Natural killer cell (primary cell): Measurements from ENCODE around the gene PRR20G. TPM values are rescaled to one million over a fixed set of nuclear protein-coding genes. Genes with fewer than 3 reads are reported as not detected.

Experiments used
- ATAC-seq, 3 donors: fragments of 150-1000 bp in 2 of 3; fragments of 200-7000 bp in 1 of 3; cut with Tn5 transposase; 1 replicate in 1 of 3; 2 replicates in 2 of 3; pipeline ENCODE4 v1.10.0; 2021; ENCODE audit warnings: mild to moderate bottlenecking in 2 of 3, moderate library complexity in 2 of 3
- DNase-seq, 2 donors: peaks; one replicate each; pipeline versions ENCODE4 v3.0.0 to v3.0.0-alpha.2; 2013 to 2021; ENCODE audit warnings: mixed read lengths in 1 of 2
- H3K27ac ChIP-seq: one replicate; pipeline ENCODE4 v1.5.1; 2013; ENCODE audit warnings: mild to moderate bottlenecking, low read length
- H3K27me3 ChIP-seq: one replicate; pipeline ENCODE4 v1.6.1; 2013; ENCODE audit warnings: low read length; ENCODE audit not compliant: control insufficient read depth, insufficient read depth
- H3K36me3 ChIP-seq: one replicate; pipeline ENCODE4 v1.6.1; 2013; ENCODE audit warnings: low read length; ENCODE audit not compliant: control insufficient read depth, insufficient read depth
- H3K4me1 ChIP-seq: one replicate; pipeline ENCODE4 v1.6.1; 2013; ENCODE audit warnings: low read length; ENCODE audit not compliant: control insufficient read depth, insufficient read depth
- H3K4me3 ChIP-seq: one replicate; pipeline ENCODE4 v1.5.1; 2013; ENCODE audit warnings: low read length
- H3K9me3 ChIP-seq: one replicate; pipeline ENCODE4 v1.6.1; 2013; ENCODE audit warnings: low read length; ENCODE audit not compliant: control insufficient read depth, insufficient read depth
- H3K27ac Mint-ChIP-seq, 2 donors: one replicate each; pipeline ENCODE4 v1.8.0; 2022; ENCODE audit warnings: mild to moderate bottlenecking in 2 of 2, mixed read lengths in 2 of 2, moderate library complexity in 1 of 2
- H3K27me3 Mint-ChIP-seq, 2 donors: one replicate each; pipeline ENCODE4 v1.8.0; 2022; ENCODE audit warnings: low read depth in 2 of 2, mixed read lengths in 2 of 2
- H3K36me3 Mint-ChIP-seq: one replicate; pipeline ENCODE4 v1.8.0; 2022; ENCODE audit warnings: mixed read lengths
- H3K4me1 Mint-ChIP-seq, 2 donors: one replicate each; pipeline ENCODE4 v1.8.0; 2022; ENCODE audit warnings: mixed read lengths in 2 of 2
- H3K4me3 Mint-ChIP-seq: one replicate; pipeline ENCODE4 v1.8.0; 2022; ENCODE audit warnings: mild to moderate bottlenecking, moderate library complexity, mixed read lengths
- H3K9me3 Mint-ChIP-seq, 2 donors: one replicate each; pipeline ENCODE4 v1.8.0; 2022; ENCODE audit warnings: mixed read lengths in 2 of 2
- WGBS: methylation state at CpG from one replicate; pipeline ENCODE4 v1.1.7; 2013; ENCODE audit warnings: missing lambda C conversion rate; ENCODE audit not compliant: insufficient coverage; 5-methylcytosine and 5-hydroxymethylcytosine counted together
- intact Hi-C: fragments of 100-400 bp; cut with micrococcal nuclease; formaldehyde crosslinking; loops from one replicate; pipeline ENCODE4 v1.14.2; 2022
- total RNA-seq, 4 donors: library from RNA; stranded (reverse); fragments of 120-200 nt in 1 of 4; gene quantifications; one replicate each; pipeline versions ENCODE4 v1.2.3 to v1.2.4, GENCODE V29; 2013 to 2022
- TF ChIP-seq, protein P1 (sequence below): fragments of 200-600 bp; IDR thresholded peaks from one replicate; pipeline ENCODE4 v1.8.0; 2022; ENCODE audit warnings: antibody characterized with exemption

Gene PRR20G
- total RNA-seq, 3 donors from 2014 or later (not counting 1 experiment from before 2014, with no cell fraction given) = not detected

DNA sequence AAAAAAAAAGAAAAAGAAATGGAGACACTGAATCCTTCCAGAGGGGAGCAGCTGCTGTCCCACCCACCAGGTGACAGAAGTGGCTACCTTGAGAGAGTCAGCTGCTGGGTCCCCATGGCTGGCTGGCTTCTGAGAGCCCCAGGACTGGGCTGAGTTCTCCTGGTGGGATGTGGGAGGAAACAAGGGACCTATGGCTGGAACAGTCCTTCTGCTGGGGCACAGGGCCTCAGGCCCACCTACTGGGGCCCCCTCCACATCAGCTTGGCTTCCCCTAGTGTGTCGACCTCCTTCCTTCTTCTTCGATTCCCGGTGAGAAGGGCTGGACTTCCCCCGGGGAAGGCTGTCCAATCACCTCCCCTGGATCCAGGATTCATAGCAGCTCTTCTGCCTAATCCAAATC lies 32.3 kb downstream of the PRR20G start:
- no peak for ATAC-seq

DNA sequence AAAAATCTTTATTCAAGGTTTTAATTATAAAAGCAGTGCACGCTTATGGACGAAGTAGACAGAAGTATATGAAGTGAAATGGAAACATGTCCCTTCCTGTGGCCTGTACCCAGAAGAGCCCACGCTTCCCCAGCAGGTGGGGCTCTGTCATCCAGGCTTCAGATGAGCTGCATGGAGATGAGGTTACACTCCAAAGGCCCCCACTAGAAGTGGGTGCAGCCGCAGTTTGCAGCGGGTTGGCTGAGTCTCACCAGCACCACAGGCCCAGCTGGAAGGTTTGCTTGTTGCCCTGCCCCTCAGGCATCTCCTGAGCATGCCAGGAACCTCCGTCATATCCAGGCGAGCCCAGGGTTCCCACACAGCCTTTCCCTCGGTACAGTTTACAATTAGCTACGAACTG lies 33.1 kb downstream of the PRR20G start:
- Histone ChIP-seq H3K9me3 (no peaks in the 10 kb centered on the region), H3K4me1 (no peaks in the 10 kb centered on the region), H3K27ac (no peak overlapping the region), H3K4me3 (no peak overlapping the region), H3K36me3 (no peaks in the 10 kb centered on the region), H3K27me3 (no peaks in the 10 kb centered on the region)
- WGBS = 81% methylated on average over 9 of the region's 9 CpGs
- Mint-ChIP-seq H3K27ac (no peak overlapping the region), H3K9me3 (no peaks in the 10 kb centered on the region), H3K36me3 (no peaks in the 10 kb centered on the region), H3K4me1 (no peaks in the 10 kb centered on the region), H3K4me3 (no peak overlapping the region), H3K27me3 (peaks cover 8 to 9% of the 10 kb centered on the region in 2 donors)
- TF ChIP-seq, protein P1, sequence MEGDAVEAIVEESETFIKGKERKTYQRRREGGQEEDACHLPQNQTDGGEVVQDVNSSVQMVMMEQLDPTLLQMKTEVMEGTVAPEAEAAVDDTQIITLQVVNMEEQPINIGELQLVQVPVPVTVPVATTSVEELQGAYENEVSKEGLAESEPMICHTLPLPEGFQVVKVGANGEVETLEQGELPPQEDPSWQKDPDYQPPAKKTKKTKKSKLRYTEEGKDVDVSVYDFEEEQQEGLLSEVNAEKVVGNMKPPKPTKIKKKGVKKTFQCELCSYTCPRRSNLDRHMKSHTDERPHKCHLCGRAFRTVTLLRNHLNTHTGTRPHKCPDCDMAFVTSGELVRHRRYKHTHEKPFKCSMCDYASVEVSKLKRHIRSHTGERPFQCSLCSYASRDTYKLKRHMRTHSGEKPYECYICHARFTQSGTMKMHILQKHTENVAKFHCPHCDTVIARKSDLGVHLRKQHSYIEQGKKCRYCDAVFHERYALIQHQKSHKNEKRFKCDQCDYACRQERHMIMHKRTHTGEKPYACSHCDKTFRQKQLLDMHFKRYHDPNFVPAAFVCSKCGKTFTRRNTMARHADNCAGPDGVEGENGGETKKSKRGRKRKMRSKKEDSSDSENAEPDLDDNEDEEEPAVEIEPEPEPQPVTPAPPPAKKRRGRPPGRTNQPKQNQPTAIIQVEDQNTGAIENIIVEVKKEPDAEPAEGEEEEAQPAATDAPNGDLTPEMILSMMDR = no peak
- intact Hi-C loops = no loop called here
- ATAC-seq = no peak
- no peak for DNase-seq

More for the DNA sequence above, 32.3 kb downstream of the PRR20G start:
- Histone ChIP-seq H3K27ac (no peak overlapping the region), H3K36me3 (no peaks in the 10 kb centered on the region), H3K9me3 (no peaks in the 10 kb centered on the region), H3K27me3 (no peaks in the 10 kb centered on the region), H3K4me1 (no peaks in the 10 kb centered on the region), H3K4me3 (no peak overlapping the region)
- intact Hi-C loops = no loop called here
- no peaks in the 10 kb centered on the region for H3K36me3 Mint-ChIP-seq
- TF ChIP-seq, protein P1 = no peak
- H3K4me3 Mint-ChIP-seq = no peak overlapping the region
- DNase-seq = no peak
- H3K27ac Mint-ChIP-seq = no peak overlapping the region
- no peaks in the 10 kb centered on the region for H3K4me1 Mint-ChIP-seq
- H3K27me3 Mint-ChIP-seq = peaks cover 8 to 9% of the 10 kb centered on the region in 2 donors
- H3K9me3 Mint-ChIP-seq = no peaks in the 10 kb centered on the region
- 68% methylated on average over 4 of the region's 4 CpGs for WGBS

DNA sequence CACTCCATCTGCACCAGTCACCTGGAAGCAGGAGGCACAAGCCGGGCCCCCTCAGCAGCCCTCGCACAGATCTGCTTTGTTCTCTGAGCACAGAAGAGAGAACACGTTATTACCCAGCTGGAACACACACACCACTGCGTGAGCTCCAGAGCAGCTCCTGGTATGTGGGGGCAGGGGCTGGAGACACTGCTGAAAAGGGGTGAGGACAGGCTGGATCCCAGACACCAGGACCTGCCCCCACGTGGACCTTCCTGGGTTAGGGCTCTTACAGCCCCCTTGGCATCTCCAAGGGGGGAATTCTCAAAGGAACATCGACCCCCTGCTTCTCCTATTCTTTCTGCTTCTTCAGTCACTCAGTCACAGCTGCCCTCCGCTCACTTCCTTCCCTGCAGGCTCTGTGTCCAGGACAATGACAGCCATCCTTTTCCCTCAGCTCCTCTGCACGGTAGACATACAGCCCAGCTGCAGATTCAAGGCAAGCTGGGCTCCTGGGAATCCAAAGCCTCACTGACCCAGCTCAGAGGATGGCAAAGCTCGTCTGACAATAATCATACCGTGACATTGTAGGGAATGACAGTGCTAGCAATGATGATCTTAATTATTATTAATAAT lies 33.7 kb downstream of the PRR20G start:
- no peak overlapping the region for H3K4me3 Mint-ChIP-seq
- Histone ChIP-seq H3K9me3 (no peaks in the 10 kb centered on the region), H3K36me3 (no peaks in the 10 kb centered on the region), H3K4me1 (no peaks in the 10 kb centered on the region), H3K4me3 (no peak overlapping the region), H3K27ac (no peak overlapping the region), H3K27me3 (no peaks in the 10 kb centered on the region)
- 70% methylated on average over 8 of the region's 10 CpGs for WGBS
- DNase-seq (no peak), ATAC-seq (no peak)
- TF ChIP-seq, protein P1 = no peak
- peaks cover 4 to 9% of the 10 kb centered on the region in 2 donors for H3K27me3 Mint-ChIP-seq
- intact Hi-C loops = no loop called here
- H3K27ac Mint-ChIP-seq = no peak overlapping the region
- H3K4me1 Mint-ChIP-seq = no peaks in the 10 kb centered on the region
- no peaks in the 10 kb centered on the region for H3K36me3 Mint-ChIP-seq
- no peaks in the 10 kb centered on the region for H3K9me3 Mint-ChIP-seq

DNA sequence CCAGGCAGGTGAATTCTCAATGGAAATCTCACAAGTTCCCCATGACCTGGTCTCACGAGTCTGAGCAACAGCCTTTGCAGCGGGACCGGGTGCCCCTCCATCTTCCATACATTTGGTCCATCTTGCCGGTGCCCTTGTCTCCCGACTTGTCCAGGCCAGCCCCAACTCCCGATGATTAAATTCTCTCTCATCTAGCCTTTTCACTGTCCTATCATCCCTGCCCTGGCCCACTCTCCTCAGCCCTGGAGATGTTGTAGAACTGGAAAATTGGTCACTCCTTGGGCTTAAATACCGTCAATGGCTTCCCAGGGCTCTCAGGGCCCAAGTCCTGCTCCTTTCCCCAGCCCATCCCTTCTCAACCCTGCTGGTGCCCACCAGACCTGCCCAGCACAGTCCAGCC lies 34.4 kb downstream of the PRR20G start:
- DNase-seq (no peak), ATAC-seq (no peak)
- no peak overlapping the region for H3K4me3 Mint-ChIP-seq
- H3K27ac Mint-ChIP-seq = no peak overlapping the region
- H3K9me3 ChIP-seq = no peaks in the 10 kb centered on the region
- H3K27me3 Mint-ChIP-seq = peaks cover 4 to 9% of the 10 kb centered on the region in 2 donors
- H3K4me1 ChIP-seq = no peaks in the 10 kb centered on the region
- no peaks in the 10 kb centered on the region for H3K9me3 Mint-ChIP-seq
- no peak overlapping the region for H3K27ac ChIP-seq
- H3K4me1 Mint-ChIP-seq = no peaks in the 10 kb centered on the region
- TF ChIP-seq, protein P1 = no peak
- H3K36me3 Mint-ChIP-seq = no peaks in the 10 kb centered on the region
- H3K36me3 ChIP-seq = no peaks in the 10 kb centered on the region
- WGBS = 89% methylated on average over 7 of the region's 7 CpGs
- intact Hi-C loops = no loop called here
- no peak overlapping the region for H3K4me3 ChIP-seq
- no peaks in the 10 kb centered on the region for H3K27me3 ChIP-seq
